Osteocyte (in vitro differentiated cells): ENCODE data around the gene NFASC. TPM values are rescaled to one million over a fixed set of nuclear protein-coding genes. Genes with fewer than 3 reads are reported as not detected.

Experiments
- DNase-seq: peaks from one replicate; pipeline ENCODE4 v3.0.0; 2021; ENCODE audit warnings: mixed read lengths; ENCODE audit not compliant: unreplicated experiment; ENCODE audit errors: extremely low spot score
- H3K27ac Mint-ChIP-seq: one replicate; pipeline ENCODE4 v1.8.0; 2021; ENCODE audit warnings: mild to moderate bottlenecking, mixed read lengths; ENCODE audit not compliant: unreplicated experiment
- H3K27me3 Mint-ChIP-seq: one replicate; pipeline ENCODE4 v1.8.0; 2021; ENCODE audit warnings: mixed read lengths; ENCODE audit not compliant: unreplicated experiment
- H3K36me3 Mint-ChIP-seq: one replicate; pipeline ENCODE4 v1.8.0; 2021; ENCODE audit warnings: mixed read lengths; ENCODE audit not compliant: unreplicated experiment
- H3K4me1 Mint-ChIP-seq: one replicate; pipeline ENCODE4 v1.8.0; 2021; ENCODE audit warnings: mixed read lengths; ENCODE audit not compliant: unreplicated experiment
- H3K4me3 Mint-ChIP-seq: one replicate; pipeline ENCODE4 v1.8.0; 2021; ENCODE audit warnings: mild to moderate bottlenecking, moderate library complexity, mixed read lengths; ENCODE audit not compliant: unreplicated experiment
- H3K9me3 Mint-ChIP-seq: one replicate; pipeline ENCODE4 v1.8.0; 2021; ENCODE audit warnings: mixed read lengths; ENCODE audit not compliant: unreplicated experiment
- total RNA-seq: library from RNA; stranded (reverse); gene quantifications from 2 replicates; pipeline ENCODE4 v1.2.1, GENCODE V29; 2021
- TF ChIP-seq, protein P1 (sequence below): fragments of 200-600 bp; sonication (generic); IDR thresholded peaks from 2 replicates; pipeline ENCODE4 v1.5.0; 2021; ENCODE audit warnings: antibody characterized with exemption, mild to moderate bottlenecking, moderate library complexity

Gene NFASC
- total RNA-seq, 1 donor from 2014 or later, result not detected

DNA sequence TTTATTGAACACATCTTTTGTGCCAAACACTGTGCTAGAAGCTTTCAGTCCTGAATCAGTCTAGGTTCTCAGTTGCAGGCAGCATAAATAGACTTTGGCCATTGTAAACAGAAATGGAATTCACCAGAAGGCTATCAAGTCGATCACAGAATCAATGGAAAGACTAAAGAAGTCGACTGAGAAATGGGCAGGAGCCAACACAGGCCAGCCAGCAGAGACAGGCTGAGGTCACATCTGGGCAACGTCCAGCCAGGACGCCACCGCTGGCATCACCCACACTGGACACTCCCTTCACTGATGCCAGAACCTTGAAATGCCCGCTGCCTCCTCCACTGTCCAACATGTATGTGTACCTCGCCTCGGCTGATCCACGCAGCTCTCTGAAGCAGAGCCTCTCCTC is 166.9 kb downstream of the NFASC start:
- Mint-ChIP-seq H3K9me3 (no peaks in the 10 kb centered on the region), H3K4me3 (no peak overlapping the region), H3K36me3 (no peaks in the 10 kb centered on the region), H3K4me1 (no peaks in the 10 kb centered on the region), H3K27ac (no peak overlapping the region), H3K27me3 (peaks cover 51% of the 10 kb centered on the region)
- DNase-seq, result no peak
- TF ChIP-seq, protein P1, sequence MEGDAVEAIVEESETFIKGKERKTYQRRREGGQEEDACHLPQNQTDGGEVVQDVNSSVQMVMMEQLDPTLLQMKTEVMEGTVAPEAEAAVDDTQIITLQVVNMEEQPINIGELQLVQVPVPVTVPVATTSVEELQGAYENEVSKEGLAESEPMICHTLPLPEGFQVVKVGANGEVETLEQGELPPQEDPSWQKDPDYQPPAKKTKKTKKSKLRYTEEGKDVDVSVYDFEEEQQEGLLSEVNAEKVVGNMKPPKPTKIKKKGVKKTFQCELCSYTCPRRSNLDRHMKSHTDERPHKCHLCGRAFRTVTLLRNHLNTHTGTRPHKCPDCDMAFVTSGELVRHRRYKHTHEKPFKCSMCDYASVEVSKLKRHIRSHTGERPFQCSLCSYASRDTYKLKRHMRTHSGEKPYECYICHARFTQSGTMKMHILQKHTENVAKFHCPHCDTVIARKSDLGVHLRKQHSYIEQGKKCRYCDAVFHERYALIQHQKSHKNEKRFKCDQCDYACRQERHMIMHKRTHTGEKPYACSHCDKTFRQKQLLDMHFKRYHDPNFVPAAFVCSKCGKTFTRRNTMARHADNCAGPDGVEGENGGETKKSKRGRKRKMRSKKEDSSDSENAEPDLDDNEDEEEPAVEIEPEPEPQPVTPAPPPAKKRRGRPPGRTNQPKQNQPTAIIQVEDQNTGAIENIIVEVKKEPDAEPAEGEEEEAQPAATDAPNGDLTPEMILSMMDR, result no peak

DNA sequence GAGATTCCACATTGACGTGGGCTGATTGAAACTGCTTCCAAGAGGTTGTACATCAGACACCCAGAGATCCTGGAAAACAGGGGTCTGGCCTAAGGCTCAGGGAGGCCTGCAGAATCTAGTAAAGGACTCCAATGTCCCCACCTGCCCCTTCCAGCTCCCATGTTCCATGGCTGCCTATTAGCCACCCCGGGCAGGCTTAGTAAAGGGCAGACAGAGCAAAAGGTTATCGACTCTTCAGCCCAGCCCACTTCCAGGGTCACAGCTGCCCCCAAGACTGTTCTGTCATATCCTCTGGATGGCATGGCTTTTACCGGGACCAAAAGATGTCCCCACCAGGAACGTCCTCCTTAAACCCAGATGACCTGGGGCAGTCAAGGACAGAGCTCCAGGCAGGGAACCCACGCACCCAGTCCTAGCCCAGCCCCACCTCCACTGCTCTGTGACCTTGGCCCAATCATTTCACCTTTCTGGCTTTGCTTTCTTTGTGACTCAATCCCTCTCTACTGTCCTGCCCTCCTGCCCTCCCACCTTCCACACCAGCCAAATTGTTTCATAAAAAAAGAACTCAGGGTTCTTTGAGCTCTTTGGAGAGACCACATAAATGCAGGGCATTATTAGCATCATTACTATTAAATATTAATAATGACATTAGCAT is 167.6 kb downstream of the NFASC start:
- DNase-seq, result no peak
- Mint-ChIP-seq H3K4me3 (no peak overlapping the region), H3K27ac (no peak overlapping the region), H3K36me3 (no peaks in the 10 kb centered on the region), H3K4me1 (no peaks in the 10 kb centered on the region), H3K9me3 (no peaks in the 10 kb centered on the region), H3K27me3 (peaks cover 51% of the 10 kb centered on the region)
- TF ChIP-seq, protein P1, result no peak

GRCh38 chr1:205041001-205041715 is 170.5 kb downstream of the NFASC start:
- H3K4me3 Mint-ChIP-seq, result no peak overlapping the region
- DNase-seq, result no peak
- no peak overlapping the region for H3K27ac Mint-ChIP-seq
- no peaks in the 10 kb centered on the region for H3K36me3 Mint-ChIP-seq
- TF ChIP-seq, protein P1, result no peak
- H3K27me3 Mint-ChIP-seq, result peaks cover 56% of the 10 kb centered on the region
- H3K9me3 Mint-ChIP-seq, result no peaks in the 10 kb centered on the region
- no peaks in the 10 kb centered on the region for H3K4me1 Mint-ChIP-seq

DNA sequence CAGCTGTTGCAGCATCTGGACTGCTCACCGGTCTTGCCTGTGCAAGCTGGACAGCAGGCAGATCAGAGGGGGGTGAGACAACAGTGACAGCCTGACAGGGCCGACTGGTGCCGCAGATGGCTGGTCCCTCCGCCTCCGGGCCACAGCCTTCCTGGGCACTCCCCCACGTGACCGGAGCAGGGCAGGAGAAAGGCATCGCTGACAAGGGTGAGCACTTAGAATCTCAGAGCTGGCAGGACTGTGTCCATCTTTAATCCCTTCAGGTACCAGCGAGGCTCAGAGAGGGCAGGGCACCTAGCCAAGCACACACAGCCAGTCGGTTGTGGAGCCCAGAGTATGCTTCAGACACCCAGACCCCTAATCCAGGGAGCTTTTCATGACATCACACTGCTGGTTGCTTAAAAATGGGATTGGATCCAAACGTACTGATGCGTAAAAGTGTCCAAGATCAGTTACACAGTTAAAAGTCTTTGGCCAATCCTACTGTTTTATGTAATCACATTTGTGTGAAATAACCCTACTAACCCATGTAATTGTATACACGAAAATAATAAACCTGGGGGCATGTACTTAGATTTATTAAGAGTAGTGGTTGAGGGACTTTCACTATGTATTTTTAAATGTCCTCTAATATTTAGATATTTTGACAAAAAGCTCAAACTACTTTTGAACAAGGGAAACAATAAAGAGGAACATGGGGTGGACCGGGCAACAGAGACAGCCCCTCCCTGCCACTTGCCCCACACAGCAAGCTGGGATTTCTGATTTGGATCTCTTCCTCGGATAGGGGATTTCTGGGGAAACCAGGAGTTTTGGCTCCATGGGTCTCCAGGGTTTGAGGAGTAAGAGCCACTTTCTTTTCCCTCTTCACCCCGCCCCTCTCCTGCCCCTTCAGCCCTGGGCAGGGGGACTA is 171.6 kb downstream of the NFASC start:
- no peaks in the 10 kb centered on the region for H3K9me3 Mint-ChIP-seq
- no peak overlapping the region for H3K4me3 Mint-ChIP-seq
- H3K27ac Mint-ChIP-seq, result no peak overlapping the region
- DNase-seq, result no peak
- H3K36me3 Mint-ChIP-seq, result no peaks in the 10 kb centered on the region
- TF ChIP-seq, protein P1, result no peak
- peaks cover 52% of the 10 kb centered on the region for H3K27me3 Mint-ChIP-seq
- H3K4me1 Mint-ChIP-seq, result no peaks in the 10 kb centered on the region
